ENCODE measurements around the gene ZNF672. TPM values are rescaled to one million over a fixed set of nuclear protein-coding genes. Genes with fewer than 3 reads are reported as not detected.
"Not testable (repeated sequence)": the region's sequence is repeated elsewhere in the genome, so short reads cannot be mapped to it uniquely, and the experiment has no call there.

Gene ZNF672
- total RNA-seq = 36.1 to 40.9 TPM (median 38.2 TPM) in 3 replicates

- peak within 1 kb of the TSS; percentile 100 for H3K27ac Mint-ChIP-seq
- TF ChIP-seq CTCF (IDR thresholded peaks at IDR 0.05; ENCODE audit: unreplicated experiment) = no peak
- peaks cover 7% of the 10 kb centered on the region for H3K27me3 Mint-ChIP-seq (ENCODE audit: low read depth)
- peaks cover 15% of the 10 kb centered on the region for H3K4me1 Mint-ChIP-seq
- H3K36me3 Mint-ChIP-seq = no peaks in the 10 kb centered on the region
- H3K4me3 Mint-ChIP-seq = no peak within 1 kb of the TSS
- H3K9me3 Mint-ChIP-seq = no peaks in the 10 kb centered on the region
- peak; percentile 93 to 96 for DNase-seq (ENCODE audit: low spot score in 2 of 2, unreplicated experiment in 2 of 2)
Observed at GRCh38 chr1:248837781-248838356, at the start of gene ZNF672. Gene ZNF672 (plus strand): TSS chr1:248838224. CDS start chr1:248847275, 9,051 bp downstream.

GRCh38 chr1:248788327-248788726 is 49.7 kb upstream of the ZNF672 start:
- H3K4me1 Mint-ChIP-seq = no peaks in the 10 kb centered on the region
- H3K36me3 Mint-ChIP-seq = no peaks in the 10 kb centered on the region
- H3K27me3 Mint-ChIP-seq (ENCODE audit: low read depth) = no peaks in the 10 kb centered on the region
- no peak overlapping the region for H3K4me3 Mint-ChIP-seq
- H3K9me3 Mint-ChIP-seq = peaks cover 58% of the 10 kb centered on the region
- no peak overlapping the region for H3K27ac Mint-ChIP-seq
- TF ChIP-seq CTCF (IDR thresholded peaks at IDR 0.05; ENCODE audit: unreplicated experiment) = no peak
- no peak for DNase-seq (ENCODE audit: low spot score in 2 of 2, unreplicated experiment in 2 of 2)

- H3K4me3 Mint-ChIP-seq; DNase-seq (ENCODE audit: low spot score in 2 of 2, unreplicated experiment in 2 of 2); H3K4me1 Mint-ChIP-seq; H3K27ac Mint-ChIP-seq; H3K27me3 Mint-ChIP-seq (ENCODE audit: low read depth); H3K36me3 Mint-ChIP-seq: not testable (repeated sequence)
- peaks cover 63% of the 10 kb centered on the region for H3K9me3 Mint-ChIP-seq
Observed at GRCh38 chr1:248789337-248789736, 48.7 kb upstream of the ZNF672 start.

GRCh38 chr1:248790456-248790855 is 47.6 kb upstream of the ZNF672 start:
- H3K36me3 Mint-ChIP-seq = peaks cover 1% of the 10 kb centered on the region
- peaks cover 64% of the 10 kb centered on the region for H3K9me3 Mint-ChIP-seq
- H3K27ac Mint-ChIP-seq = no peak overlapping the region
- no peak overlapping the region for H3K4me3 Mint-ChIP-seq
- no peaks in the 10 kb centered on the region for H3K4me1 Mint-ChIP-seq
- H3K27me3 Mint-ChIP-seq (ENCODE audit: low read depth) = no peaks in the 10 kb centered on the region
- no peak for TF ChIP-seq CTCF (IDR thresholded peaks at IDR 0.05; ENCODE audit: unreplicated experiment)
- no peak for DNase-seq (ENCODE audit: low spot score in 2 of 2, unreplicated experiment in 2 of 2)

GRCh38 chr1:248791010-248791409 is 47.0 kb upstream of the ZNF672 start:
- Mint-ChIP-seq H3K9me3 (peaks cover 65% of the 10 kb centered on the region), H3K27me3 (ENCODE audit: low read depth) (no peaks in the 10 kb centered on the region), H3K4me3 (no peak overlapping the region), H3K4me1 (no peaks in the 10 kb centered on the region), H3K27ac (no peak overlapping the region), H3K36me3 (peaks cover 1% of the 10 kb centered on the region)
- no peak for TF ChIP-seq CTCF (IDR thresholded peaks at IDR 0.05; ENCODE audit: unreplicated experiment)
- no peak for DNase-seq (ENCODE audit: low spot score in 2 of 2, unreplicated experiment in 2 of 2)

- no peak for DNase-seq (ENCODE audit: low spot score in 2 of 2, unreplicated experiment in 2 of 2)
- Mint-ChIP-seq H3K27me3 (ENCODE audit: low read depth) (no peaks in the 10 kb centered on the region), H3K27ac (no peak overlapping the region), H3K9me3 (peaks cover 62% of the 10 kb centered on the region), H3K4me1 (no peaks in the 10 kb centered on the region), H3K36me3 (peaks cover 1% of the 10 kb centered on the region), H3K4me3 (no peak overlapping the region)
- TF ChIP-seq CTCF (IDR thresholded peaks at IDR 0.05; ENCODE audit: unreplicated experiment) = no peak
Observed at GRCh38 chr1:248792342-248792741, 45.7 kb upstream of the ZNF672 start.

Data from mesothelial cell of epicardium (in vitro differentiated cells).